T47D (cell line): ENCODE results near the gene SLC36A2.
"Not testable (repeated sequence)": the region's sequence is repeated elsewhere in the genome, so short reads cannot be mapped to it uniquely, and the experiment has no call there.

ENCODE experiments used
- DNase-seq, 2 experiments: peaks; one replicate each; pipeline versions ENCODE4 v3.0.0 to v3.0.0-alpha.2; 2011 to 2012; ENCODE audit warnings: low read depth in 1 of 2, low spot score in 1 of 2
- JUND ChIP-seq: IDR thresholded peaks from 2 replicates; pipeline ENCODE4 v1.6.1; 2012; ENCODE audit warnings: low read depth
- in situ Hi-C: cut with HindIII; loops from 2 replicates; pipeline ENCODE4 v1.10.0; 2016; ENCODE audit warnings: low sequenced_read_pairs, low pct_unique_long_range_greater_than_20kb

Gene SLC36A2

GRCh38 chr5:151315998-151316597, 31.3 kb downstream of the SLC36A2 start:
- no peak for TF ChIP-seq JUND
- in situ Hi-C loops, result no loop called here
- DNase-seq, result peak; percentile 79 to 88

- TF ChIP-seq JUND, result no peak
- in situ Hi-C loops, result no loop called here
- DNase-seq, result no peak
These were observed 34.0 kb downstream of the SLC36A2 start for GRCh38 chr5:151313357-151313756.

- DNase-seq, result no peak
- TF ChIP-seq JUND, result no peak
- in situ Hi-C loops, result no loop called here
These were observed 34.5 kb downstream of the SLC36A2 start for GRCh38 chr5:151312756-151313324.

- TF ChIP-seq JUND, result no peak
- no peak for DNase-seq
- in situ Hi-C loops, result no loop called here
These were observed 36.4 kb downstream of the SLC36A2 start for GRCh38 chr5:151310932-151311331.

- DNase-seq, in situ Hi-C loops: not testable (repeated sequence)
These were observed 37.5 kb downstream of the SLC36A2 start for GRCh38 chr5:151309821-151310220.

GRCh38 chr5:151309266-151309665, 38.1 kb downstream of the SLC36A2 start:
- DNase-seq, in situ Hi-C loops: not testable (repeated sequence)

GRCh38 chr5:151303666-151304065, 43.7 kb downstream of the SLC36A2 start, which contains the start of gene SLC36A3:
Gene SLC36A3 (minus strand): TSS chr5:151303766. CDS start chr5:151303354, 412 bp downstream.
- in situ Hi-C loops, result no loop called here
- TF ChIP-seq JUND, result no peak
- no peak for DNase-seq

- TF ChIP-seq JUND, result no peak
- in situ Hi-C loops, result no loop called here
- peak; percentile 84 to 92 for DNase-seq
These were observed 49.1 kb downstream of the SLC36A2 start for GRCh38 chr5:151298063-151298855.

GRCh38 chr5:151296974-151297373, 50.4 kb downstream of the SLC36A2 start:
- in situ Hi-C loops, result no loop called here
- no peak for DNase-seq
- TF ChIP-seq JUND, result no peak

- DNase-seq, result no peak
- no peak for TF ChIP-seq JUND
- in situ Hi-C loops, result no loop called here
These were observed 50.9 kb downstream of the SLC36A2 start for GRCh38 chr5:151296478-151296830.

- in situ Hi-C loops, result no loop called here
- no peak for DNase-seq
- TF ChIP-seq JUND, result no peak
These were observed 51.4 kb downstream of the SLC36A2 start for GRCh38 chr5:151295791-151296477.

- no peak for TF ChIP-seq JUND
- DNase-seq, result no peak
- in situ Hi-C loops, result no loop called here
These were observed 52.2 kb downstream of the SLC36A2 start for GRCh38 chr5:151295138-151295537.

- in situ Hi-C loops, result no loop called here
- DNase-seq, result no peak
- no peak for TF ChIP-seq JUND
These were observed 53.7 kb downstream of the SLC36A2 start for GRCh38 chr5:151293624-151294023.
